ENCODE measurements around the gene FRMD4B.
"Not testable (repeated sequence)": the region's sequence is repeated elsewhere in the genome, so short reads cannot be mapped to it uniquely, and the experiment has no call there.

The FRMD4B gene

DNA sequence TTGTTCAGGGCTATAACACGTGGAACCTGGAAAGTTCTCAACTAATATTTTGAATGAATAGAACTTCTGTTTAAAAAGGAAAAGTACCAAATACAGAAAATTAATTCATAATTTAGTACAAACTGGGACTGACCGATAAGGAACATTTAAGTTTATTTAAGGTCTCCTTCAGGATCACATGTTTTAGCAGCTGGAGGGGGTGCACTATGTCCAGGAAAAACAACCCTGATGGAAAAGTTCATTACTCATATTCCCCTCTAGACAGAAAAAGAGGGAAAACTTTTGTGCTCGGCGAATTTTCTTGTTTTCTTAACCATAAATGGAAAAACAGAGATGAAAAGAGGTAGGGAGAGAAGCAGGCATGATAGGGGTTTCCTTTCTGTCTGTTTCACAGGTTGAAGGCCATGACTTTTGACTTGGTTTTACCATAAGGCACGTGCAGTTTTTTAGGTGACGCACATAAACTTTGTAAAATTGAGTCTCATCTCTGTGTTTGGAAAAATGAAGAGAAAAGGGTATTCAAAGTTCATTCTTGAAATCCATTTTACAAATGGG lies 26.5 kb downstream of the FRMD4B start:
- no peak for DNase-seq

DNA sequence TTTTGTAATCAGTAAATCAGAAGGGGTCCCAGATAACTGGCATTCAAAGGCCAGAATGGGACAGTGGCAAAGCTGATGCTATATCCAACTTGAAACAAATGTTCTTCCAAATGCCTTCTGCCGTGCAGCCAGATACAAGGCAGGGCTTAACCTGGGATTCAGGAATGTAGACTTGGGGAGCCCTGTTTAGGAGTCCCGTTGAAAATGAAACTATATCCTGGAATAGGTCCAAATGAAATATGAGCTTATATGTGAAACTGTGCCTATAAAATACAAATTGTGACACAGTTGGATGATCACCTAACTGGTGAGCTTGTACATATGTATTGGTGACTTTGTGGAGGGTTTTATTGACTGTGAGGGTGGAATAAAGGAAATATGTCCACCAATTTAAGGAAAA lies 28.7 kb downstream of the FRMD4B start:
- no peak for DNase-seq

DNA sequence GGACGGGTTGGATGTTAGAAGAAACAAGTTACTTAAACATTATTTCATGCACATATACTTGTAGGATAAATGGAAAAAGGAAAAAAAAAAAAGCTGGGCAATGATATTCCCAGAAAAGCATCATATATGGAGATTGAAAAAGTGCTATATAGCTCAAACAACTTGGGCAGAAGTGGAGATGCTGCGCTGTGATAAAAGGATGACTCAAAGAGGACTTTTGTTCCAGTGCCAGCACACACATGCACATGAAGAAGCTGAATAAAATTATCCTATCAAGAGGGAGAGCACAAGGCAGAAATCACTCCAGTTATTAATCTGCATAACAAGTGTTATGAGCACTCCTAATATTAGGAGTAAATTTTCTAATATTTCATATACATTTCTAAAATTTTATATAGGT lies 30.9 kb downstream of the FRMD4B start:
- no peak for DNase-seq

DNA sequence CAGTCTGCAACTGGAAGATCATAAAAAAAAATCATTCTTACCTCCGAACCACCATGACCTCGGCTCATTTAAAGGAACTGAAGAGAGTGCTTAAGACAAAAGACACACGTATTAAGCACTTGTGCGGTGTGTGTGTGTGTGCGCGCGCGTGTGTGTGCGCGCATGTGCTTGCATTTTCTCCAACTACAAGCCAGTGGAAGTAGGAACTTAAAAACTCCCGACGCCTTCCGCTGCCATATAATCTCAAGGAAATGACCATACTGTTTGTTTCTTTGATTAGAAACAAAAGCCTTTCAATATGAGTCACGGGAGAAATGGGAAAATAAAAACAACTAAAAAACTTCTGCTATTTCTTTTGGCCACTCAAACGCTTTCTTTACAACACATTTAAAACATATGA lies 32.4 kb downstream of the FRMD4B start:
- no peak for DNase-seq

DNA sequence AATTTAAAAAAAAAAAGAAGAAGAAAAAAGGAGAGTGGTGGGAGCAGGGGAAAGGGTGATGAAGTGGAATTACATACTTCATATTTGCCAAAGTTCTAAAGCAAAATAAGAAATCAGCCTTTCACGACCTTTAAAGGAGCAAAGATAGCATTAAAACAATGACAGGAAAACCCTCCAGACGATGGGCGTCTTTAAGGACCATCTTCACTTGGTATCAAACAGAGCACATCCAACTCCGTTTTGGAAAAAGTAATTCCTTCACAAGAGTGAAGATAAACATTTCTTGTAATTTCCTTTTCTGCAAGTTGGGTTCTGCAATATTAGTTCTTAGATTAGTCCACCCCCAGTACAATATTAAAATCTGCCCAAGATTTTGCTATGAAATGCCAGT lies 32.8 kb downstream of the FRMD4B start:
- DNase-seq = no peak

DNA sequence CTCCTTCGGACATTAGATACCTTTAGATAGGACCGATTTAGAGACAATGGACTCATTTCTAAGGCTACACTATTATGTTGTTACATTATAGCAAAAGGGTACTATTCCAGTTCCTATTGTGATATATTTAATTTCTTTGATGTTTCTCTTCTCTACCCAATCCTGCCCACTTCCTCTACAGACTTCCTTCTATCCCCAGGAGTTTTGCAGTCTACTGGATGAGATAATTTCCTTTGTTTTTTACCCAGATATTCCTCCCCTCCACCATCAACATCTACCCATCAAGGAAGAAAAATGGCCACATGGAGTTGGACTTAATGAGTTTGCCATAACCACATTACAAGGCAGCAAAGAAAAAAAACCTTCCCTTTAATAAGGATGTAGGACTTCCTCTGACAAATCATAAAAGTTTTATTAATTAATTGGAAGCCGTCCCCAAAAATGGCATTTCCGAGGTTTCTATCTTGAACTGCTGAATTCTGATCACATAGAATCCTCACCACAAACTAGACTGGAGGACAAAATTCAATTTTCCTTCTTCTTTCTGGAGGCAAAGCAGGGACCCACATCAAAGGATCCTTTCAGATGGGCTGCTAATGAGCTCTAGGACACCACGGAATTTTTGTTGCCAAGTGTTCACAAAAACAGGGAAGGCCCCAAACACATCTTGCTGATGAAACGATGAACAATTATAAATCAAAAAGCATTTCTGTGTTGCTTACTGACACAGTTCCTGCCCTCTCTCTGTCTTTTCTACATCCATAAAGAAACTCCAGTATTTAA lies 33.4 kb downstream of the FRMD4B start:
- no peak for DNase-seq

DNA sequence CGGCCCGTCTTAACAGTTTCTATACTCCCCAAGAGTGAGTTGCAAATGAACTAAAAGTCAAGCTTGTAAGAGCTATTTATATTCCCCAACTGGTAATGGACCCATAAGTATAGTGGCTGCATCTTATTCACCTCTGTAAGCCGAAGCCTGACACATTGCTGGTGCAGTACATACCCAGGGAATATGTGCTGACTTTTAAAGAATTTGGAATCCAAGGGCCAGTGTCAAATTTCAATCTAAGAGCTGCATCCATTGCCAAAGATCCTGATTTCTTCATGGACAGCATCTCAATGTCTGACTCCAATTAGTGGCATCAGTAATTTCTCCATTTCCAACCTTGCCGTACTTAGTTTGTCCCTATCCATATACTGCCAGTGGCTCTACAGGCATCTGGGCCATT lies 42.0 kb downstream of the FRMD4B start:
- no peak for DNase-seq

DNA sequence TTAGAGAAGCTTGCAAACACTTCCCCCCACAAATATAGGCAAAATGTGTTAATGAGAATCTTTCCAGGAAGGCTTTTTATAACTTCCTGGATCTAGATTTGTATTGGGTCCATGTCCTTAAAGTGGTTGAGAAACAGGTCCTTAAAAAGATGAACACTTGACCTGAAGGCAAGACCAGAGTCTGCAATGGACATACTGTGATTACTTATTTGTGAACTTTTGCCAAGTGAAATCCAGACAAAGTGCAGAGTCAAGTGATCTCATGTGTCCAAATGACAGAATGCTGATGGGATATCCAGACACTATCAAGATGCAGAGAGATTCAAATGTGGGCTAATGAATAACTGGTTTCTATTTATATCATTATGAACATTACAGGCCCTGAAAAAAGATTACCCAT lies 43.8 kb downstream of the FRMD4B start:
- no peak for DNase-seq

DNA sequence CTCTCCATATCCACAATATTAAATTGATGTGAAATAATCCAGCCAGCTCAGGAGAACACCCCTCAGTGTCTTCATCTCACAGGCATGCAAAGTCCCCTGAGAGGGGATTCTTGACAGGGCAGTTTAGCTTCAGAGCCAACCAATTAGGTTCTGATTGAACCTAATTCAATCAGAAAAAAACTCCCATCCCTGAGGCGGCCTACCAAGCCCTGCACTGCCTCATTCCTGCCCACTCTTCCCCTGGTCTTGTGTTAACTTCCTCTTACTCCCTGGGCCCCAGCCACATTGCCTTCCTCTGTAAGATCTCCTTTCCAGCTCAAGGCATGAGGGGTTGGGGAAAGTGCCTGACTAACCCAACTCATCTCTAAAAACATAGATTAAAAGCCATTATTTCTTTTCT lies 46.1 kb downstream of the FRMD4B start:
- no peak for DNase-seq

DNA sequence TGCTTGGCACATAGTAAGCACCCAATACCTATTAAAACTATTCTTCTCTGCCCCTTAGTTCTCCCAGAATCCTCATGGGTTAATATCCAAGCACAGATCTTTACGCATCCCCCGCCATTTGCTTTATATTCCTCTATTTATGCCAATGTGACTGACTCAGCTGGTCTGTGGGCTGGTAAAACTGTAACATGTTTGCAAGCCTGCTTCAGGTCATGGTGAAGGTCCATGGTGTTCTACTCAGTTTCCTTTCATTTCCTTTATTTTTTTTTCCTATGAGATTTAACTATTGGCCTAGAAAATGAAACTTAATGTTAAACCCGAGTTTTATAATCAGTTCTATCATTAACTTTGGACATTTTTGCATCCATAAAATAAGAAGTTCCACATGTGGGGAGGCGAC lies 47.0 kb downstream of the FRMD4B start:
- DNase-seq = no peak

DNA sequence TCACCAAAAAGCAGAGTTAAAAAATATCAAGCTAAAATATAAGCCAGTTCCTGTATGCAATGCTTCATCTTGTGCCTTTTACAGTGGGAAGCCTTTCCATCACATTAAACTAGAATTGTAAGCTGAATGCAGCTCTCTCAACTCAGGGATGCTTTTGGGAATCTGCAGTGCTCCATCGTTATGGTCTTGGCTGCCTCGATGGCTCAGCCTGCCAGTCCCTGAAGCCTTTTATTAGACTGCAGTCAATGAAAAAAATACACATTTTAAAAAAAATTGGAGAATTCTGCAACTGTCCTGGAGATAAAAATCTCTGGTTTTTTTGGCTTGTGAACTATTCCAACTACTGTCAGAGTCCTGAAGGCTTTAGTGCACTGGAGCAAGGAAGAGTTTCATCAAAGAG lies 53.0 kb downstream of the FRMD4B start:
- no peak for DNase-seq

DNA sequence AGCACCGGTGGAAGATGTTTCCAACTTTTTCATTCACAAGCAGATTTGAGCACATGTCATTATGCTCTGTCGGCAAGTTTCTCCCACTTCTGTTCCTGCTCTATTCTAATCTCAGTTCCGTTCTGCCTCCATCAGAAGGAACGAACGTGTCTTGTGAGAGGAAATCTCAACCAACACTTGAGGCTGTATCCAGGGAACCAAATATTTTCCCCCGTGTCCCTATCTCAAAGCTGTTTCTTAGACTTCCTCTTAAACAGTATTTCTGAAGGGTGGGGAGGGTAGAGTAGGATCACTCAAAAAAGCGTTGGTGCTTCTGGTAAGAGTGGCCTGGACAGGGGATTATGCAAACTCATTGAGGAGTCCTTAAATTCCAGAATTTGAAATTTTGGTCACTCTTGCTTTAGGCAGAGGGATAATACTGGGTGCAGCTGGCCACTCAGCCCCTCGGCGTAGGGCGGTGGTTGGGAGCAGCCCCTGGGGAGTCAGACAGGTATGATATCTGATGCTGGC lies 54.9 kb downstream of the FRMD4B start:
- no peak for DNase-seq

DNA sequence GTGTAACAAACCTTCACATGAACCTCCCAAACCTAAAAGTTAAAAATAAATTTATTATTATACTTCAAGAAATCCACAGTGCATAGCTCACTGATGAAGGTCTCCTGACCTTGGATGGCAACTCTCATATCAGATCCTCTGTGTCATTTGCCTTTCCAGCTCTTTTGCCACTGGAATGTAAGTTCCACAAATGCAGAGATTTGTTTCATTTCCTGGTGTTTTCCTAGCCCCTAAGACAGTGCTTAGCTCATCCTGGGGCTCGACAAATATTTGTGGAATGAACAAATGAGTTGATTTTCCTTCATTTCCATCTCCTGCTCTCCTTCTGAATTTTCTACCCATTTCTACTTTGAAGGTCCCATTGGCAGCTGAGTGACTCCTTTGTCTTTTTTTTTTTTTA lies 56.0 kb downstream of the FRMD4B start:
- DNase-seq = no peak

DNA sequence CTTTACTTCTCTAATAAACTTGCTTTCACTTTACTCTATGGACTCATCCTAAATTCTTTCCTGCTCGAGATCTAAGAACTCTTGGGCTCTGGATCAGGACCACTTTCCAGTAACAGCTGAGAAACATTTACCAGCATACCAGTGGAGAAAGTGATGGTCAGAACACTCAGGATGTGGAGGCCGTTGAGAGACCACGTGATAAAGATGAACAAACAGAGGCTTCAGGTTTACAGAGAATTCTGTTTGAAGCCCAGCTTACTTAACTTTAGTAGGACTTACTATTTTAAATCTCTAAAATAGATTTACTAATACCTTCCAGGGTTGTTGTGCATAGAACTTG lies 57.0 kb downstream of the FRMD4B start:
- no peak for DNase-seq

DNA sequence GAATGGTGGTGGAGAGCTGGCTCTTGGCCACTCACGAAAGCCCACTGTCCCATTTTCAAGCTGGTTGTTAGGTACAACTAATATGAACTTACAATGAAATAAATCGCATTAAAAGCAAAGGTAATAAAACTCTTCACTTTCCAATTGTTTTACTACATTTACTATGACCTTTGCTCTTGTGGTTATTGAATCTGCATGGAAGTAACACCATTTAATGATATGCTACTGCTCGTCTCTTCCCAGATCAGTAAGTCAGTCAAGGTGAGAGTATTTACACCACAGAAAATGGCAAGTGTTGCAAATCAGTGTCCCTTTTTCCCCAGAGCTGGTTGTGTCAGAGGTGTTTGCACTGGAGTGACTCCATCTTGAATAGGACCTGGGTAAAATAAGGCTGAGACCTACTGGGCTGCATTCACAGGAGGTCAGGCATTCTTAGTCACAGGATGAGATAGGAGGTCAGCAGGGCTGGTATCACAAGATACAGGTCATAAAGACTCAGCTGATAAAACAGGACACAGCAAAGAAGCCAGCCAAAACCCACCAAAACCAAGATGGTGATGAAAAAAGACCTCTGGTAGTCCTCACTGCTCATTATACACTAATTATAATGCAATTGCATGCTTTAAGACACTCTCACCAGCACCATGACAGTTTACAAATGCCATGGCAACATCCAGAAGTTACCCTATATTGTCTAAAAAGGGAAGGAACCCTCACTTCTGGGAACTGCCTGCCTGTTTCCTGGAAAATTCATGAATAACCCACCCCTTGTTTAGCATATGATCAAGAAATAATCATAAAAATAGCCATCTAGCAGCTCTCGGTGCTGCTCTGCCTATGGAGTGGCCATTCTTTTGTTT lies 57.6 kb downstream of the FRMD4B start:
- DNase-seq = no peak

DNA sequence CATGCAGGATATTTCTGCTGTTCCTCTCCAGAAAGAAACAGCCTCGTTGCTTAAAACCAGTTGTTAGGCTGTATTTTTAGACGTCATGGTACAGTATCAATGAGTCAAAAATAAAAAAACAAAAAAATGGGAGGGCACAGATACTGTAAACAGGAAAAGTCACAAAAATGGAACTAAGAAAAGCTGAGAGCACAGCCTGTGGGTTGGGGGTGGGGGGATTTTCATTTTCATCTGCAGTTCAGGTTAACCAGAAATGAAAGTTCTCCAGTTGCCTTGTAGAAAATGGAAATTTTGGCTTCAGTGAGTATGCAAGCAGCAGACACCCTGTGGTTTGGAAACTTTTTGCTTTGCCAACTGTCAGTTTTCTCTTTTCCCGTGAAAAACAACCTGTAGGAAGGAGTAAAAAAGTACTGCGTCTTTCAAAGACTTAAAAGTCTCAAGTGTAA lies 59.0 kb downstream of the FRMD4B start:
- no peak for DNase-seq

DNA sequence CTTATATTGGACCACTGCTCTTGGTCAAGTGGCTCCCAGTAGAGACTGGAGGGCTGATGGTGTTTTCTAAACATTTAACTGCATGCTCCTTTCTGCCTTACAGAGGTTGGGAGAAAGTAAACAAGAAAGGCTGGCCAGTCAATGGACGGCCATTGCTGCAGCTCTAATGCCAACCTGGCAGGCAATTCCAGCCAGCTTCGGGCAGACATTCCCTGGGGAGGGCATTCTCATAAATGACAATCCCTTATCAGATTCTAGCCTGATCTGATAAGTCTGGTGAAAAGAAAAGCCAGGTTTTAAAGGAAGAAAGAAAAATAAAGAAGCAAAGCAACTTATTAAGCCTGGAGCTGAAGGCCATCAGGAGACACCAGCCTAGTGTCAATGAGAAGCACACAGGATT lies 60.7 kb downstream of the FRMD4B start:
- DNase-seq = no peak

DNA sequence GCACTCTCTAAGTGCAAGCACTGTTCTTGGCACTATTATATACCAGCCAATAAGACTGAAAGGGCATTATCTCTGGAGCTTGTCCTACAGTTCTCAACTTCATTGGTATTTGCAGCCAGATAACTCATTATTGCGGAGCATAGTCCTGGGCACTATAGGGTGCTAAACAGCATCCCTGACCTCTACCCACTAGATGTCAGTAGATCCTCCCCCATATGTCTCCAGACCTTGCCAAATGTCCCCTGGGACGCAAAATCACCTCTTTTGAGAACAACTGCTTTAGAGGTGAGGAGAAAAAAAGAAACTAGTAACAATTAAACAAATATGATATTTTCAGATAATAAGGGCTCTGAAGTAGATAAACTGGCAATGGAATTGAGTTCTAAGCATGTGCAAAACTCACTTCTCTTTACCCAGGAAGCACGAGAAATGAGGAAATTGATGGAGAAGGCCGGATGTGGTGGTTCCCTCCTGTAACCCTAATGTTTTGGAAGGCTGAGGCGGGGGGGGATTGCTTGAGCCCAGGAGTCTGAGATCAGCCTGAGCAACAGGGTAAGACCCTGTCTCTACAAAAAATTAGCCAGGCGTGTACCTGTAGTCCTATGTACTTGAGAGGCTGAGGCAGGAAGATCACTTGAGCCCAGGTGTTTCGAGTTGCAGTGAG lies 61.4 kb downstream of the FRMD4B start:
- no peak for DNase-seq

DNA sequence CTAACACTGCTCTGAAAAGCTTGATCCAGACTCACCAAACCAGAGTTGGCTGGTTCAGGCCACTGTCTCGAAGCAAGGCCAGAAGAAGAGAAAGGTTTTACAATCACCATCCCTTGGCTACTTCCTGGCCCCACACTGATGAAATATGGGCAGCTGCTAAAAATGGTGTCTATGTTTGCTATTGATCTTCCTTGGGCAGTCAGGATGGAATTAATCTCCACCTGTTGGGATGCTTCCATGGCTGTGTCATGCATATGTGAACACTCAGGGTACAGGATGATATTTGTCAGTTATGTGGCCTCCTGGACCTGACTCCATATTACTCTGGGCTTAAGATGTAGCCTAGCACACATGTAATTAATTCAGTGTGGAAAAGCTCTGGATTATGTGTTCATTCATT lies 61.9 kb downstream of the FRMD4B start:
- DNase-seq = no peak

DNA sequence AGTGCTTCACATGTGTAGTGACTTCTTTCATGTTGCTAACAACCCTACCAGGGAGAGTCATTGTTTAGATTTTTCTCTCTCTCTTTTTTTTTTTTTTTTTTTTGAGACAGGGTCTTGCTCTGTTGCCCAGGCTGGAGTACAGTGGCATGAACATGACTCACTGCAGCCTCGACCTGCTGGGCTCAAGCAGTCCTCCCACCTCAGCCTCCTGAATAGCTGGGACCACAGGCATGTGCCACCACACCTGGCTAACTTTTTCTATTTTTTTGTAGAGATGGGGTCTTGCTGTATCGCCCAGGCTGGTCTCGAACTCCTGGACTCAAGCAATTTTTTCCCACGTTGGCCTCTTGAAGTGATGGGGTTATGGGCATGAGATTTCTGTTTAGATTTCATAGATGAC lies 63.4 kb downstream of the FRMD4B start:
- DNase-seq = not testable (repeated sequence)

DNA sequence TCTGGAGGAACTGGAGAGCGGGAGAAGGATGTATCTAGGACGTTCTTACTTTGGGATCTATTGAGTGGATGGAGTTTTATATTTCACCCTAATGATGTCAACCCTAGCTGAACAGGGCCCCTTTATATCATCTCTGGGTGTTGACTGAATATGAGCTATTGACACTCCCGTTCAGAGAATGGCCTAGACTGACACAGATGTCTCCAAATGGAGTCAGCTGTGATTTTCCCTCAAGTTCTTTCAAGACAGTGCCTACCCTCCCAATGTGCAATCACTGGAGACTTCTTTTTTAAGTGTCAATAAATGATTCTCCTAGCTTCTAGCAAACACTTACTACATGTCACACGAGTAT lies 63.8 kb downstream of the FRMD4B start:
- no peak for DNase-seq

DNA sequence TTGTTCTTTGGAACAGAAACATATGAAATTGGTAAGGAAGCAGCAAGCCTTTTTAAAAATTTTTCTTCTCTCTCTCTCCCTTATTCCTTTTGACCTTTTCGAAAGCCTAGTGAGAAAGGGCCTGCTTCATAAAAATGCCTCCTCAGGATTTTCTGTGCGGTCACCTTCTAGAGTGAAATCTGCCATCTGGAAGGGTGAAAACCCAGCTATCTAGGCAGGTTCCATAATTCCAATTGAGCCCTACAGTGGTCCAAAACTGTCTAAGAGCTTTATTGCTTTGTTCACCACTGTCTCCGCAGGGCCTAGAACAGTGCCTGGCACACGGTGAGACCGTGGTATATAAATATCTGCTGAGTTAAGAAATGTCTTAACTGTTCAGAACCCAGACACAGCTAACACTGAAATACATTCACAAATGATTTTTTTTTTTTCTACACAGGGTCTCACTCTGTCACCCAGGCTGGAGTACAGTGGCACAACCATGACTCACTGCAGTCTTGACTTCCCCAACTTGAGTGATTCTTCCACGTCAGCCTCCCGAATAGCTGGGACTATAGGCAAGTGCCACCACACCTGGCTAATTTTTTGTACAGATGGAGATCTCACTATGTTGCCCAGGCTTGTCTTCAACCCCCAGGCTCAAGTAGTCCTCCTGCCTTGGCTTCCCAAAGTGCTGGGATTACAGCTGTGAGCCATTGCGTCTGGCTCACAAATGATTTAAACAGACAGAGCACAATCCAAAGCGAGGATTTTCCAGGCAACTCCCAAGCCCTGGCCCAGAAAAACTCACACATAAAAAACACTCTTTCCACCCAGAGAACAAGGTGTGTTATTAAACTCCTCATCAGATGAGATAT lies 64.4 kb downstream of the FRMD4B start:
- no peak for DNase-seq

DNA sequence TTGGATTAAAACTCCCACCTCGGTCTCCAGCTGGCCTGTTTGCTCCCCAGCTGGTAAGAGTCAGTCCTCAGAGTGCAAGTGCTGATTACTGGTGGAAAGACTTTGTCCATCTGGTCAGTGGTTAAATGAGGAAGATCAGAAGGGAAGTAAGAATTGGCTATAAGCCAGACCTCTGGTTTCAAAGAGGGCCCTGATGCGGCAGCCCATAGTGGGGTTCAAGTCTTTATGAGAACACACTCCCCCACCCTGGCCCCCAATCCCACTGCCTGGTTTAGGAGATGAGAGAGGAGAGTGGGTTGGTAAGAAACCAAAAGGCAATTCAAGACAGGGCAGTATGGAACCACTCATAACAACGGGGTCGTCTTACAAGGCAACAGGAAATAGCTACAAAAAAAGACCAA lies 65.0 kb downstream of the FRMD4B start:
- no peak for DNase-seq
